Smooth muscle cell (in vitro differentiated cells): ENCODE results near the gene NEDD4. TPM values are rescaled to one million over a fixed set of nuclear protein-coding genes. Genes with fewer than 3 reads are reported as not detected.

ENCODE experiments used
- DNase-seq: peaks from one replicate; lab custom pipeline; 2025; ENCODE audit not compliant: unreplicated experiment; lab: John Stamatoyannopoulos, UW
- H2AFZ ChIP-seq: fragments of 200-600 bp; sonication (generic); 2 replicates; pipeline ENCODE4 v1.6.0; 2016; ENCODE audit warnings: antibody characterized with exemption, low read depth, mild to moderate bottlenecking
- H3F3A ChIP-seq: fragments of 200-600 bp; sonication (generic); 2 replicates; pipeline ENCODE4 v1.6.0; 2017; ENCODE audit warnings: antibody characterized with exemption, low read depth
- H3K27ac ChIP-seq: fragments of 200-600 bp; sonication (generic); 2 replicates; pipeline ENCODE4 v1.5.1; 2016; ENCODE audit warnings: low read depth, mild to moderate bottlenecking
- H3K27me3 ChIP-seq: fragments of 200-600 bp; sonication (generic); 2 replicates; pipeline ENCODE4 v1.6.1; 2016; ENCODE audit warnings: low read depth, mild to moderate bottlenecking
- H3K36me3 ChIP-seq: fragments of 200-600 bp; sonication (generic); 2 replicates; pipeline ENCODE4 v1.5.1; 2016; ENCODE audit warnings: low read depth
- H3K4me1 ChIP-seq: fragments of 200-600 bp; sonication (generic); 2 replicates; pipeline ENCODE4 v1.5.1; 2016; ENCODE audit warnings: low read depth
- H3K4me2 ChIP-seq: fragments of 200-600 bp; sonication (generic); 2 replicates; pipeline ENCODE4 v1.6.0; 2016; ENCODE audit warnings: mild to moderate bottlenecking
- H3K4me3 ChIP-seq: fragments of 200-600 bp; sonication (generic); 2 replicates; pipeline ENCODE4 v1.5.1; 2016; ENCODE audit warnings: mild to moderate bottlenecking
- H3K79me2 ChIP-seq: fragments of 200-600 bp; sonication (generic); 2 replicates; pipeline ENCODE4 v1.6.0; 2016; ENCODE audit warnings: low read depth, mild to moderate bottlenecking
- H3K9ac ChIP-seq: fragments of 200-600 bp; sonication (generic); 2 replicates; pipeline ENCODE4 v1.6.0; 2016; ENCODE audit warnings: low read depth
- H3K9me3 ChIP-seq: fragments of 200-600 bp; sonication (generic); replicated peaks from 2 replicates; pipeline ENCODE4 v1.5.1; 2016; ENCODE audit warnings: low read depth
- H4K20me1 ChIP-seq: fragments of 200-600 bp; sonication (generic); 2 replicates; pipeline ENCODE4 v1.6.0; 2016; ENCODE audit warnings: low read depth
- CTCF ChIP-seq: fragments of 200-600 bp; sonication (generic); IDR thresholded peaks from 2 replicates; pipeline ENCODE4 v1.5.1; 2017; ENCODE audit warnings: borderline replicate concordance, mild to moderate bottlenecking, antibody characterized with exemption; ENCODE audit not compliant: insufficient read depth, poor library complexity, severe bottlenecking
- WGBS: methylation state at CpG from one replicate; pipeline ENCODE4 v1.1.7; 2016; ENCODE audit warnings: low lambda C conversion rate; 5-methylcytosine and 5-hydroxymethylcytosine counted together
- polyA plus RNA-seq: library from polyadenylated mRNA; unstranded; fragments of >200 nt; fragmentation: Nextera tagmentation; extraction: Ambion mirVana; gene quantifications from 2 replicates; pipeline ENCODE4 v1.2.1, GENCODE V29; 2016
- total RNA-seq: library from RNA; depleted of rRNA; stranded (reverse); fragments of >200 nt; gene quantifications from 2 replicates; pipeline ENCODE4 v1.2.3, GENCODE V29; 2014

Gene NEDD4
- total and polyA plus RNA-seq, 2 experiments from 2014 or later: 6.6 to 34.5 TPM

- H3F3A ChIP-seq: no peaks in the 10 kb centered on the region
- no peak overlapping the region for H3K27ac ChIP-seq
- no peak for DNase-seq
- peaks cover 32% of the 10 kb centered on the region for H3K79me2 ChIP-seq
- H3K4me3 ChIP-seq: no peak overlapping the region
- H3K9me3 ChIP-seq: no peaks in the 10 kb centered on the region
- H2AFZ ChIP-seq: no peak overlapping the region
- no peaks in the 10 kb centered on the region for H3K36me3 ChIP-seq
- H4K20me1 ChIP-seq: peaks cover 30% of the 10 kb centered on the region
- H3K27me3 ChIP-seq: no peaks in the 10 kb centered on the region
- 100% methylated on average over 3 of the region's 3 CpGs for WGBS
- no peak for TF ChIP-seq CTCF
- no peaks in the 10 kb centered on the region for H3K4me1 ChIP-seq
- H3K4me2 ChIP-seq: no peak overlapping the region
- H3K9ac ChIP-seq: no peak overlapping the region
Observed at GRCh38 chr15:55965091-55965490, 28.3 kb downstream of the NEDD4 start.

- Histone ChIP-seq H3K27me3 (no peaks in the 10 kb centered on the region), H4K20me1 (no peaks in the 10 kb centered on the region), H3K79me2 (peaks cover 4% of the 10 kb centered on the region), H3K9me3 (no peaks in the 10 kb centered on the region), H3K4me3 (no peak overlapping the region), H3K4me2 (no peak overlapping the region), H3F3A (no peaks in the 10 kb centered on the region), H2AFZ (no peak overlapping the region), H3K9ac (no peak overlapping the region), H3K4me1 (no peaks in the 10 kb centered on the region), H3K36me3 (no peaks in the 10 kb centered on the region), H3K27ac (no peak overlapping the region)
- no peak for TF ChIP-seq CTCF
- DNase-seq: no peak
- 85% methylated on average over 2 of the region's 2 CpGs for WGBS
Observed at GRCh38 chr15:55960946-55961345, 32.5 kb downstream of the NEDD4 start.

- WGBS: 88% methylated on average over 4 of the region's 4 CpGs
- DNase-seq: no peak
- Histone ChIP-seq H3K4me2 (no peak overlapping the region), H4K20me1 (no peaks in the 10 kb centered on the region), H3K4me1 (no peaks in the 10 kb centered on the region), H2AFZ (no peak overlapping the region), H3K9ac (no peak overlapping the region), H3K36me3 (no peaks in the 10 kb centered on the region), H3K9me3 (no peaks in the 10 kb centered on the region), H3F3A (no peaks in the 10 kb centered on the region), H3K4me3 (no peak overlapping the region), H3K27ac (no peak overlapping the region), H3K79me2 (peaks cover 4% of the 10 kb centered on the region), H3K27me3 (no peaks in the 10 kb centered on the region)
- TF ChIP-seq CTCF: no peak
Observed at GRCh38 chr15:55959744-55960447, 33.5 kb downstream of the NEDD4 start.

GRCh38 chr15:55958349-55958748, 35.1 kb downstream of the NEDD4 start:
- H2AFZ ChIP-seq: no peak overlapping the region
- no peaks in the 10 kb centered on the region for H3K9me3 ChIP-seq
- no peak overlapping the region for H3K9ac ChIP-seq
- H4K20me1 ChIP-seq: no peaks in the 10 kb centered on the region
- WGBS: 63% methylated on average over 1 of the region's 1 CpG
- H3F3A ChIP-seq: no peaks in the 10 kb centered on the region
- peak overlapping the region; percentile 31 for H3K4me2 ChIP-seq
- TF ChIP-seq CTCF: no peak
- no peak overlapping the region for H3K4me3 ChIP-seq
- H3K36me3 ChIP-seq: no peaks in the 10 kb centered on the region
- H3K4me1 ChIP-seq: no peaks in the 10 kb centered on the region
- peaks cover 4% of the 10 kb centered on the region for H3K79me2 ChIP-seq
- H3K27ac ChIP-seq: no peak overlapping the region
- no peaks in the 10 kb centered on the region for H3K27me3 ChIP-seq
- no peak for DNase-seq
